HepG2 (cell line): ENCODE results near the gene DPEP3. TPM values are rescaled to one million over a fixed set of nuclear protein-coding genes. Genes with fewer than 3 reads are reported as not detected.

Experiments used
- DMAP1 ChIP-seq: IDR thresholded peaks from 2 replicates; pipeline ENCODE4 v1.6.1; 2016
- ETV6 ChIP-seq: sonication (generic); formaldehyde crosslinking; conservative IDR thresholded peaks from 2 replicates; pipeline ENCODE4 v1.4.0; 2020; ENCODE audit warnings: missing genetic modification reagents
- HDAC2 ChIP-seq: sonication (generic); formaldehyde crosslinking; IDR thresholded peaks from 2 replicates; pipeline ENCODE4 v1.4.0; 2020; ENCODE audit warnings: missing genetic modification reagents
- HDAC6 ChIP-seq: fragments of 200-600 bp; sonication (generic); IDR thresholded peaks from 2 replicates; pipeline ENCODE4 v1.7.0; 2017; ENCODE audit warnings: mild to moderate bottlenecking, antibody characterized with exemption, low read length, low read depth
- HIC2 ChIP-seq: sonication (generic); formaldehyde crosslinking; IDR thresholded peaks from 2 replicates; pipeline ENCODE4 v1.9.0; 2022; ENCODE audit warnings: low read depth, missing genetic modification reagents
- ISX ChIP-seq: sonication (generic); formaldehyde crosslinking; conservative IDR thresholded peaks from 2 replicates; pipeline ENCODE4 v1.5.0; 2020; ENCODE audit warnings: missing genetic modification reagents
- MYNN ChIP-seq: sonication (generic); formaldehyde crosslinking; IDR thresholded peaks from 2 replicates; pipeline ENCODE4 v1.4.0; 2020; ENCODE audit warnings: mild to moderate bottlenecking, low read depth, missing genetic modification reagents
- NFE2 ChIP-seq: sonication (generic); formaldehyde crosslinking; IDR thresholded peaks from 2 replicates; pipeline ENCODE4 v1.4.0; 2020; ENCODE audit warnings: missing genetic modification reagents
- NFYC ChIP-seq: IDR thresholded peaks from 2 replicates; pipeline ENCODE4 v1.6.1; 2016; ENCODE audit warnings: missing genetic modification reagents, missing compliant biosample characterization
- RELA ChIP-seq: sonication (generic); formaldehyde crosslinking; IDR thresholded peaks from 2 replicates; pipeline ENCODE4 v1.4.0; 2020; ENCODE audit warnings: missing genetic modification reagents
- RFX1 ChIP-seq: fragments of 450-650 bp; IDR thresholded peaks from 2 replicates; pipeline ENCODE4 v1.6.1; 2017
- RFX5 ChIP-seq: IDR thresholded peaks from 2 replicates; pipeline ENCODE4 v1.6.1; 2011; ENCODE audit warnings: low read depth, low read length, improper control_type of control experiment
- TBL1XR1 ChIP-seq: fragments of 150-350 bp; IDR thresholded peaks from 2 replicates; pipeline ENCODE4 v1.6.1; 2014; ENCODE audit warnings: borderline replicate concordance, low read length; ENCODE audit not compliant: partially characterized antibody
- ZNF232 ChIP-seq: sonication (generic); formaldehyde crosslinking; IDR thresholded peaks from 2 replicates; pipeline ENCODE4 v1.4.0; 2020; ENCODE audit warnings: missing genetic modification reagents, borderline replicate concordance
- ZNF678 ChIP-seq: sonication (generic); formaldehyde crosslinking; IDR thresholded peaks from 2 replicates; pipeline ENCODE4 v1.4.0; 2020; ENCODE audit warnings: mild to moderate bottlenecking, missing genetic modification reagents
- ZNF747 ChIP-seq: sonication (generic); formaldehyde crosslinking; IDR thresholded peaks from 2 replicates; pipeline ENCODE4 v1.8.1; 2023; ENCODE audit warnings: missing genetic modification reagents, mild to moderate bottlenecking, borderline replicate concordance
- ZNF816 ChIP-seq: sonication (generic); formaldehyde crosslinking; IDR thresholded peaks from 2 replicates; pipeline ENCODE4 v1.8.0; 2022; ENCODE audit warnings: missing genetic modification reagents, mild to moderate bottlenecking, borderline replicate concordance
- ZNF891 ChIP-seq: sonication (generic); formaldehyde crosslinking; IDR thresholded peaks from 2 replicates; pipeline ENCODE4 v1.5.0; 2020; ENCODE audit warnings: mild to moderate bottlenecking, missing genetic modification reagents
- ZSCAN12 ChIP-seq: sonication (generic); formaldehyde crosslinking; IDR thresholded peaks from 2 replicates; pipeline ENCODE4 v1.9.0; 2021; ENCODE audit warnings: mild to moderate bottlenecking, missing genetic modification reagents
- polyA plus RNA-seq, 8 experiments: library from polyadenylated mRNA; depleted of rRNA in 3 of 8; stranded (reverse) in 7 of 8; unstranded in 1 of 8; fragments of >200 nt; fragmentation: Illumina TruSeq in 4 of 8; extraction: Trizol in 4 of 8; gene quantifications; 2 replicates each; pipeline versions ENCODE4 v1.2.1 to v1.2.3, GENCODE V29; 2011 to 2016; ENCODE audit warnings: low read depth in 4 of 8, missing spikeins in 1 of 8, mixed read lengths in 1 of 8; ENCODE audit not compliant: insufficient read depth in 1 of 8
- total RNA-seq, 5 experiments: library from RNA; depleted of rRNA; stranded (reverse); fragments of >200 nt; fragmentation: Illumina TruSeq; extraction: Trizol; gene quantifications; 2 replicates each; pipeline ENCODE4 v1.2.3, GENCODE V29; 2016; ENCODE audit warnings: low read depth in 1 of 5
- TF ChIP-seq, protein P1 (sequence below): sonication (generic); formaldehyde crosslinking; IDR thresholded peaks from 2 replicates; pipeline ENCODE4 v1.4.0; 2020; ENCODE audit warnings: low read depth, mild to moderate bottlenecking, missing genetic modification reagents
- TF ChIP-seq, protein P2 (sequence below): IDR thresholded peaks from 2 replicates; pipeline ENCODE4 v1.6.1; 2018; ENCODE audit warnings: missing genetic modification reagents
- TF ChIP-seq, protein P3 (sequence below): sonication (generic); formaldehyde crosslinking; IDR thresholded peaks from 2 replicates; pipeline ENCODE4 v1.4.0; 2020; ENCODE audit warnings: low read depth, mild to moderate bottlenecking, missing genetic modification reagents
- TF ChIP-seq, protein P4 (sequence below): sonication (generic); formaldehyde crosslinking; IDR thresholded peaks from 2 replicates; pipeline ENCODE4 v1.9.0; 2021; ENCODE audit warnings: missing genetic modification reagents, mild to moderate bottlenecking, borderline replicate concordance
- TF ChIP-seq, protein P5 (sequence below): sonication (generic); formaldehyde crosslinking; IDR thresholded peaks from 2 replicates; pipeline ENCODE4 v1.5.0; 2020; ENCODE audit warnings: missing genetic modification reagents

The DPEP3 gene
- total and polyA plus RNA-seq, 2 of the 13 experiments (the other 11 are each of a cell fraction or from before 2014, with no cell fraction given): not detected

DNA sequence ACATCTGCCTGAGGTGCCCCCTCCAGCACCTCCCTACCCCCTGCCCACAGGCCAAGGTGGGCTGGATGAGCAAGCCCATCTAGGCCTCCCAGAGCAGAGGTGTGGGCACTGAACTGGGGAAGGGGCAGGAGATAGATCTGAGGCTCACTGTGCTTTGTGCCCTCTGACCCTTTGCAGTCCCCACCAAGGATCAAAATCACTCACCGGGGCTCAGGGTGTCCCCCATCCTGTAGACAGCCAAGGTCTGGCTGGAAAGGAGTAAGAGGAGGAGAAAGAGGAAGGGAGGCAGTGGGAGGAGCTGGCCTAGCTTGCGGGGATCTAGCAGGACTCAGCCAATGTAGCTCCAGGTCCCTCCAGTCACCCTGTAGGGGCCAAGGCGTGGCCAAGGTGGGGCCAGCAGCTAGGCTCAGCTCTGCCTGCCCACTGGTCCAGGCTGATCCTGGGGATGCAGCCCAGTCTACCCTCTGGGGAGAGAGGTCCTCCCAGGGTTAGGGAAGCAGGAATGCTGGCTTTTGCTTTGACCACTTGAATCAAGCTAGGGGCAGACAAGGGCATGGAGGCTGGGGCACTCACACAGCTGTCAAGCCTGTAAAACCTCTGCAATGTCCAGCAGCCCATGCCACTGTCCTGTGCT is 13.6 kb downstream of the DPEP3 start (continued):
- TF ChIP-seq NFE2: no peak
- TF ChIP-seq RELA (CRISPR knock-in tag): no peak
- peak; percentile 26; the same call in 1 of the 2 replicates for TF ChIP-seq HIC2 (CRISPR knock-in tag)
- no peak for TF ChIP-seq HDAC6
- TF ChIP-seq, protein P1, sequence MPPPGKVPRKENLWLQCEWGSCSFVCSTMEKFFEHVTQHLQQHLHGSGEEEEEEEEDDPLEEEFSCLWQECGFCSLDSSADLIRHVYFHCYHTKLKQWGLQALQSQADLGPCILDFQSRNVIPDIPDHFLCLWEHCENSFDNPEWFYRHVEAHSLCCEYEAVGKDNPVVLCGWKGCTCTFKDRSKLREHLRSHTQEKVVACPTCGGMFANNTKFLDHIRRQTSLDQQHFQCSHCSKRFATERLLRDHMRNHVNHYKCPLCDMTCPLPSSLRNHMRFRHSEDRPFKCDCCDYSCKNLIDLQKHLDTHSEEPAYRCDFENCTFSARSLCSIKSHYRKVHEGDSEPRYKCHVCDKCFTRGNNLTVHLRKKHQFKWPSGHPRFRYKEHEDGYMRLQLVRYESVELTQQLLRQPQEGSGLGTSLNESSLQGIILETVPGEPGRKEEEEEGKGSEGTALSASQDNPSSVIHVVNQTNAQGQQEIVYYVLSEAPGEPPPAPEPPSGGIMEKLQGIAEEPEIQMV: peak; percentile 55; the same call in 1 of the 2 replicates
- no peak for TF ChIP-seq ZNF816 (CRISPR knock-in tag)
- TF ChIP-seq HDAC2: no peak
- no peak; the same call in 1 of the 2 replicates for TF ChIP-seq MYNN (CRISPR knock-in tag)
- peak; percentile 60; the same call in 1 of the 2 replicates for TF ChIP-seq DMAP1 (CRISPR knock-in tag)
- TF ChIP-seq, protein P2, sequence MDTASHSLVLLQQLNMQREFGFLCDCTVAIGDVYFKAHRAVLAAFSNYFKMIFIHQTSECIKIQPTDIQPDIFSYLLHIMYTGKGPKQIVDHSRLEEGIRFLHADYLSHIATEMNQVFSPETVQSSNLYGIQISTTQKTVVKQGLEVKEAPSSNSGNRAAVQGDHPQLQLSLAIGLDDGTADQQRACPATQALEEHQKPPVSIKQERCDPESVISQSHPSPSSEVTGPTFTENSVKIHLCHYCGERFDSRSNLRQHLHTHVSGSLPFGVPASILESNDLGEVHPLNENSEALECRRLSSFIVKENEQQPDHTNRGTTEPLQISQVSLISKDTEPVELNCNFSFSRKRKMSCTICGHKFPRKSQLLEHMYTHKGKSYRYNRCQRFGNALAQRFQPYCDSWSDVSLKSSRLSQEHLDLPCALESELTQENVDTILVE (CRISPR knock-in tag): no peak
- peak; percentile 61; the same call in 1 of the 2 replicates for TF ChIP-seq ZNF747
- TF ChIP-seq, protein P3, sequence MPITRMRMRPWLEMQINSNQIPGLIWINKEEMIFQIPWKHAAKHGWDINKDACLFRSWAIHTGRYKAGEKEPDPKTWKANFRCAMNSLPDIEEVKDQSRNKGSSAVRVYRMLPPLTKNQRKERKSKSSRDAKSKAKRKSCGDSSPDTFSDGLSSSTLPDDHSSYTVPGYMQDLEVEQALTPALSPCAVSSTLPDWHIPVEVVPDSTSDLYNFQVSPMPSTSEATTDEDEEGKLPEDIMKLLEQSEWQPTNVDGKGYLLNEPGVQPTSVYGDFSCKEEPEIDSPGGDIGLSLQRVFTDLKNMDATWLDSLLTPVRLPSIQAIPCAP (CRISPR knock-in tag): no peak; the same call in 1 of the 2 replicates
- TF ChIP-seq ZSCAN12 (CRISPR knock-in tag): no peak
- TF ChIP-seq, protein P4, sequence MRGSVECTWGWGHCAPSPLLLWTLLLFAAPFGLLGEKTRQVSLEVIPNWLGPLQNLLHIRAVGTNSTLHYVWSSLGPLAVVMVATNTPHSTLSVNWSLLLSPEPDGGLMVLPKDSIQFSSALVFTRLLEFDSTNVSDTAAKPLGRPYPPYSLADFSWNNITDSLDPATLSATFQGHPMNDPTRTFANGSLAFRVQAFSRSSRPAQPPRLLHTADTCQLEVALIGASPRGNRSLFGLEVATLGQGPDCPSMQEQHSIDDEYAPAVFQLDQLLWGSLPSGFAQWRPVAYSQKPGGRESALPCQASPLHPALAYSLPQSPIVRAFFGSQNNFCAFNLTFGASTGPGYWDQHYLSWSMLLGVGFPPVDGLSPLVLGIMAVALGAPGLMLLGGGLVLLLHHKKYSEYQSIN (CRISPR knock-in tag): no peak
- no peak for TF ChIP-seq TBL1XR1
- no peak for TF ChIP-seq RFX5
- no peak for TF ChIP-seq ZNF678
- no peak for TF ChIP-seq ZNF891 (CRISPR knock-in tag)
- TF ChIP-seq, protein P5, sequence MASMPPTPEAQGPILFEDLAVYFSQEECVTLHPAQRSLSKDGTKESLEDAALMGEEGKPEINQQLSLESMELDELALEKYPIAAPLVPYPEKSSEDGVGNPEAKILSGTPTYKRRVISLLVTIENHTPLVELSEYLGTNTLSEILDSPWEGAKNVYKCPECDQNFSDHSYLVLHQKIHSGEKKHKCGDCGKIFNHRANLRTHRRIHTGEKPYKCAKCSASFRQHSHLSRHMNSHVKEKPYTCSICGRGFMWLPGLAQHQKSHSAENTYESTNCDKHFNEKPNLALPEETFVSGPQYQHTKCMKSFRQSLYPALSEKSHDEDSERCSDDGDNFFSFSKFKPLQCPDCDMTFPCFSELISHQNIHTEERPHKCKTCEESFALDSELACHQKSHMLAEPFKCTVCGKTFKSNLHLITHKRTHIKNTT (CRISPR knock-in tag): no peak
- no peak; the same call in 1 of the 2 replicates for TF ChIP-seq ETV6 (CRISPR knock-in tag)
- TF ChIP-seq NFYC (CRISPR knock-in tag): no peak
- TF ChIP-seq RFX1: no peak
- no peak; the same call in 1 of the 2 replicates for TF ChIP-seq ZNF232 (CRISPR knock-in tag)
- no peak for TF ChIP-seq ISX (CRISPR knock-in tag)
